ENCODE results near the gene INPP5A. TPM values are rescaled to one million over a fixed set of nuclear protein-coding genes. Genes with fewer than 3 reads are reported as not detected.

INPP5A gene
- total RNA-seq, 2 experiments from 2014 or later: 4.8 to 4.9 TPM

- ChIA-PET CTCF (no interaction called here), POLR2A (no interaction called here)
These were observed 5.4 kb upstream of the INPP5A start for GRCh38 chr10:132532179-132532578.

- ChIA-PET CTCF (no interaction called here), POLR2A (no interaction called here)
These were observed 4.6 kb upstream of the INPP5A start for GRCh38 chr10:132532749-132533560.

- ChIA-PET POLR2A (no interaction called here), CTCF (no interaction called here)
These were observed 3.9 kb upstream of the INPP5A start for GRCh38 chr10:132533571-132534260.

GRCh38 chr10:132534391-132535064, 3.1 kb upstream of the INPP5A start:
- CTCF ChIA-PET: no interaction called here
- POLR2A ChIA-PET: no interaction called here

- ChIA-PET CTCF (no interaction called here), POLR2A (no interaction called here)
These were observed 2.4 kb upstream of the INPP5A start for GRCh38 chr10:132535065-132535651.

GRCh38 chr10:132536241-132536876, 1.2 kb upstream of the INPP5A start:
- ChIA-PET POLR2A (interaction anchor here (0.6 kb wide), 1 partner anchor 10 kb away, joined by 4 read pairs; no protein-coding TSS in a partner anchor), CTCF (interaction anchor here (0.9 kb wide), 1 partner anchor 118 kb away, joined by 3 read pairs; no protein-coding TSS in a partner anchor)

- ChIA-PET CTCF (interaction anchor here (0.9 kb wide), 1 partner anchor 118 kb away, joined by 3 read pairs; no protein-coding TSS in a partner anchor), POLR2A (interaction anchor here (0.6 kb wide), 1 partner anchor 11 kb away, joined by 4 read pairs; no protein-coding TSS in a partner anchor)
These were observed 507 bp upstream of the INPP5A start for GRCh38 chr10:132536877-132537683.

- POLR2A ChIA-PET: no interaction called here
These were observed 623 bp downstream of the INPP5A start for GRCh38 chr10:132538031-132538789.

GRCh38 chr10:132538790-132539421, 1.3 kb downstream of the INPP5A start:
- POLR2A ChIA-PET: interaction anchor here (0.7 kb wide), 1 partner anchor 49 kb away, joined by 4 read pairs; no protein-coding TSS in a partner anchor

More at GRCh38 chr10:132538031-132538789, 623 bp downstream of the INPP5A start:
- CTCF ChIA-PET: interaction anchor here (0.8 to 1.3 kb wide), 2 partner anchors 11 to 13 kb away, joined by 3 to 5 read pairs; no protein-coding TSS in a partner anchor

GRCh38 chr10:132539431-132539839, 1.8 kb downstream of the INPP5A start:
- ChIA-PET POLR2A (interaction anchor here (0.7 kb wide), 1 partner anchor 48 kb away, joined by 4 read pairs; no protein-coding TSS in a partner anchor), CTCF (interaction anchor here (1.3 kb wide), 1 partner anchor 12 kb away, joined by 5 read pairs; no protein-coding TSS in a partner anchor)

More at GRCh38 chr10:132538790-132539421, 1.3 kb downstream of the INPP5A start:
- CTCF ChIA-PET: interaction anchor here (0.8 to 1.3 kb wide), 2 partner anchors 10 to 12 kb away, joined by 3 to 5 read pairs; no protein-coding TSS in a partner anchor

- ChIA-PET POLR2A (no interaction called here), CTCF (no interaction called here)
These were observed 2.3 kb downstream of the INPP5A start for GRCh38 chr10:132539894-132540293.

- POLR2A ChIA-PET: no interaction called here
These were observed 2.9 kb downstream of the INPP5A start for GRCh38 chr10:132540456-132540855.

GRCh38 chr10:132541129-132541528, 3.5 kb downstream of the INPP5A start:
- POLR2A ChIA-PET: no interaction called here
- CTCF ChIA-PET: no interaction called here

More at GRCh38 chr10:132540456-132540855, 2.9 kb downstream of the INPP5A start:
- CTCF ChIA-PET: no interaction called here

- ChIA-PET CTCF (no interaction called here), POLR2A (no interaction called here)
These were observed 4.0 kb downstream of the INPP5A start for GRCh38 chr10:132541601-132542011.

- CTCF ChIA-PET: no interaction called here
- POLR2A ChIA-PET: no interaction called here
These were observed 4.6 kb downstream of the INPP5A start for GRCh38 chr10:132542086-132542775.

GRCh38 chr10:132542819-132543218, 5.2 kb downstream of the INPP5A start:
- CTCF ChIA-PET: no interaction called here
- POLR2A ChIA-PET: no interaction called here

Data from activated CD8-positive, alpha-beta memory T cell treated with anti-CD3 and anti-CD28 coated beads for 36 hours (primary cell).